Stimulated activated CD4-positive, alpha-beta T cell treated with anti-CD3 and anti-CD28 coated beads, Interleukin-15, amount 100 ng/mL, for 48 hours (primary cell): Measurements from ENCODE around the gene UBL4A.
"Not testable (repeated sequence)": the region's sequence is repeated elsewhere in the genome, so short reads cannot be mapped to it uniquely, and the experiment has no call there.

Experiments used
- DNase-seq, 2 donors: peaks; one replicate each; pipeline ENCODE4 v3.0.0-alpha.2; 2020; ENCODE audit warnings: low read depth in 2 of 2

UBL4A gene

DNA sequence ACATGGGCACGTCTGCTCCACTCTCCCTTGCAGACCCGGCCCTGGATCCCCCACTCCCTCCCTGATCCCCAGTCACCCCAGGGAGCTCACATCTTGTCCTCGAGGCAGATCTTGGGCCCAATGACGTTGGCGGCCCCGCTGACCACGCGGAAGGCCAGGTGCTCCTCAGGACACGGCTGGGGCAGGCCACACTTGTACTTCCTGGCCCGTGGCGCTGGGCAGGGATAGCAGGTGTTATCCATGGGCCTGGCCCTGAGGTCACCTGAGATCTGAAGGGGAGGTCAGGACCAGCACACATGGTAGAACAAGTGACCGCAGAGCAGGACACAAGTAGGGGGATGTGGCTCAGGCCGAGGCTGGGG lies 21.9 kb upstream of the UBL4A start:
- DNase-seq, result no peak

DNA sequence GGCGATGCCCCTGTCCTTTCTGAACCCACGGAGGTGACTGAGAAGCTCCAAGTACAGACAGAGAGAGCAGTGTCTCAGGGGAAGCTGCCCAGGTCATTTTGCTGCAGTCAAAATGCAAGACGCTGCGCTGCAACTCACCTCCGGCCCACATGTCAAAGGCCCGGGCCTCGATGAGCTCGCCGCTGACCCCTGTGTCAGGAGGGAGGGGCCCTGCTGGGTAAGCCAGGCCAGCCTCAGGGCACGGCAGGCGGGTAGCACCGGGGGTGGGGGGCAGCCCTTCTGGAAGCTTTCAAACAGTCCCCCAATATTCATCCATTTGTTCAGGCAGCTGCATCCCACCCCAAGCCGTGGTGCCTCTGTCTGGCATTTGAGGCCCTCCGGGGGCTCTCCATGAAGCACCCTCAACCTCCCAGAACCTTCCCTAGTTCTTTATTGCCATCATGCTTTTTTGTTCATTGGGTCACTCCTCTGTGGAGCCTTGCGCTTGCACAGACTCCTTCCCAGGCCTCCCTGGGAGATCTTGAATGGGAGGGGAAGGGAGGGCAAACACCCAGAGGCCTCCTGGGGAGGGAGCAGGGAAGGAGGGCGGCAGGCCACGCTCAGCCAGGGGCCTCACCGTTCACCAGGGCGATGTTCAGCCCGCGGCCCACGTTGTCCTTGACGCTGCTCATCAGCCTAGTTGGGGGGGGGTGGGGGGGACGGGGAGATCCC lies 21.4 kb upstream of the UBL4A start:
- no peak for DNase-seq

DNA sequence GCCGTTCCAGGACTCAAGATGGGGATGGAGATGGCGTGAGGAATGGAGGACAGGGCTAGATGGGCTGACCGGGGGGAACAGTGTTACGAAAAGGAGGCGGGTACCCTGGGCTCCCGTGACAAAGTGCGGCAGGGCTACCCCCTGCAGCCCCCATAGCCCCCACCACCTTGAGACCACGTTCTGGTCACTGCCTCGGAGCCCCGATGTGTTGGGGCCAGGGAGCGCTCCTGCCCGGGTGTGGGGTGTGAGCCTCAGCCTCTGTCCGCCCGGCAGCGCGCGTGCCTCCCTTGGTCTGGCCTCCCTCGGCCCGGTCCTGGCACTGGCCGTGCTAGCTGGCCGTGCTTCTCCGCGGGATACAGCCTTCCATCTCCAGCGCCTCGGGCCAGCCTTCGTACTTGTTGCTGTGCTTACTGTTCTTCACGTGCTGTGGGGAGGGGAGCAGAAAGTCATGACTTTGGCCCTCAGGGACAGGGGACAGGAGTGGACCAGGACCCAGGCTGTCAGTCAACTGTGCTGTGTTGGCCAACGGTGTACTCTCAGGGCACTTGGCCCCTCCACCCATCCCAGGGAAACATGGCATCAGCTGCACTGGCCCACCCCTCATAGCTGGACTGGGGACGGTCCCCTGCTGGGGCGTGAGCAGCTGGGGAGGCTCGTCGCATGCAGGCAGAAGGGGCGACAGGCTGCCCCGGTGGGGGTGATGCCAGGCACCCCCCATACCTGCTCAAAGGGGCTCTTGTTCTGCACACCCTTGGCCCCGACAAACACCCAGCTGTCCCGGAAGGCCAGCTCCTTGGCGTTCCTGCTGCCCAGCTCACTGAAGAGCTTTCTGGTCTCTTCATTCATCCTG lies 20.3 kb upstream of the UBL4A start:
- no peak for DNase-seq

DNA sequence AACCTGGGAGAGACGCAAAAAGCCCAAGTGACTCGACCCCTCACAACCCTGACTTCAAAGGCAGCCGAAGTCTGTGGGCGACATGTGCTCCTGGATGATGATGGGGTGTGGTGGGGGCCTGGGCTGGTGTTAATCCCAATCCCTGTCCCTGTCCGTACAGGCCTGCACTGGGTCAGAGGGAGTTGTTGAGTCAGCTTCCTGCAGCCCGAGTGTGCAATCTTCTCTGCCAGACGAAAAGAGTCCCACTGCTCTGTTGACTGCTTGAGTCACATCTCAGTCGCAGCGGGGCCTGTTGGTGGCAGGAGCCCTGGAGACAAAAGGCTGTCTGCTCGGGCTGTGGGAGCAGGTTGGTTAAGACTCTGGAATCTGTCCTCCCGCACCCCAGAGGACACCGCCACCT lies 19.3 kb upstream of the UBL4A start:
- DNase-seq, result no peak

DNA sequence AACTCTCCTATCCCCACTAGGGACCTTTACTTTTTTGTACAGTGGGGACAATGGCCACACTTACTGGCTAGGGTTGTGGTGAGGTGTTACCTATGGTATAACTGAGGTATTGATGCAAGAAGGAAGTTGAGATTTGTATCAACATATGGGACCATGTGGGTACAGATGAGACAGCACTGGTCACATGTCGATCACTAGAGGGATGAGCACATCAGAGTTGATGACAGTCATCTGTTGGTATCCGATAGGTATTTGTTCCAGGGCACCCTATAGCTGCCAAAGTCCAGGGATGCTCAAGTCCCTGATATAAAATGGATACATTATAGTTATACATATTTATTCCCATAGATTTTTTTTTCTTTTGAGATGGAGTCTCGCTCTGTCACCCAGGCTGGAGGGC lies 16.6 kb upstream of the UBL4A start:
- no peak for DNase-seq

DNA sequence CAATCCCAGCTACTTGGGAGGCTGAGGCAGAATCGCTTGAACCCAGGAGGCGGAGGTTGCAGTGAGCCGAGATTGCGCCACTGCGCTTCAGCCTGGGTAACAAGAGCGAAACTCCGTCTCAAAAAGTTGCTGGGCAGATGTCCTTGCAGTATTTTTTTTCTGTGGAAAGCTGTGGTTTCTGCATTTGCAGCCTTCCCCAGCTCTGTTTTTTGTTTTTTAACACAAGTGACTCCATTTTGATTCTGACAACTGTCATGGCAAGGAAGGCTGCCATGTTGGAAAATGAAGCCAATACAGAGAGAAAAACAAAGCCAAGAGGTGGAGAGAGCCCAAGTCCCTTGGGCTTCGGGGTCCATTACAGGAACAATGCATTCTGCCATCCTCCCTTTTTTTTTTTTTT lies 15.7 kb upstream of the UBL4A start:
- DNase-seq, result no peak

DNA sequence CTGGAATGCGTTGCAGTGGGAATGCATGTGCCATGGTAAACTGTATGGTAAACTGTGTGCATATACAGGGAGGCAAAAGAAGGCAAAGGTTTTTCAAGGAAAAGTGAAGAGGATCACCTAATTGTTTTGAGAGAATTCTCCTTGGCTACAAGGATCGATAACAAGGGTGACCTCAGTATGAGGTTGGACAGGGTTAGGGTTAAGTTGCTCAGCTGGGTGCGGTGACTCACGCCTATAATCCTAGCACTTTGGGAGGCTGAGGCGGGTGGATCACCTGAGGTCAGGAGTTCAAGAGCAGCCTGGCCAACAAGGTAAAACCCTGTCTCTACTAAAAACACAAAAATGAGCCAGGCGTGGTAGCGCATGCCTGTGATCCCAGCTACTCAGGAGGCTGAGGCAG lies 15.0 kb upstream of the UBL4A start:
- DNase-seq, result not testable (repeated sequence)

DNA sequence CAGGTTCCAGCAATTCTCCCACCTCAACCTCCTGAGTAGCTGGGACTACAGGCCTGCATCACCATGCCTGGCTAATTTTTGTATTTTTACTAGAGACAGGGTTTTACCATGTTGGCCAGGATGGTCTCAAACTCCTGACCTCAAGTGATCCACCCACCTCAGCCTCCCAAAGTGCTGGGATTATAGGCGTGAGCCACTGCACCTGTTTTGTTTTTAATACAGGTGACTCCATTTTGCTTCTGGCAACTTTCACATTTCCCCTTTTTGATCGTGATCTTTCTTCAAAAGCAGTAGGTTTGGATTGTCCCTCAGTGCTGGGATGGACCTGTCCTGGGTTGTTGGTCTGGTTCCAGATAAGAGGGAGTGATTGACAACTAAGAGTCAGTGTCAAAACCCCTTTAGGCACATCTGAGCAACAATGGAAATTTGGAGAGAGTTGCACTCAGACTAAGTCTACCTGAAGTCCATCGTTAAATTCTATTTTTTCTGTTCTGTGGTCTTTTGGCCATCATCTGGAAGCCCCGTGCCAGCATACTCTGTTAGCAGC lies 10.2 kb upstream of the UBL4A start:
- not testable (repeated sequence) for DNase-seq

DNA sequence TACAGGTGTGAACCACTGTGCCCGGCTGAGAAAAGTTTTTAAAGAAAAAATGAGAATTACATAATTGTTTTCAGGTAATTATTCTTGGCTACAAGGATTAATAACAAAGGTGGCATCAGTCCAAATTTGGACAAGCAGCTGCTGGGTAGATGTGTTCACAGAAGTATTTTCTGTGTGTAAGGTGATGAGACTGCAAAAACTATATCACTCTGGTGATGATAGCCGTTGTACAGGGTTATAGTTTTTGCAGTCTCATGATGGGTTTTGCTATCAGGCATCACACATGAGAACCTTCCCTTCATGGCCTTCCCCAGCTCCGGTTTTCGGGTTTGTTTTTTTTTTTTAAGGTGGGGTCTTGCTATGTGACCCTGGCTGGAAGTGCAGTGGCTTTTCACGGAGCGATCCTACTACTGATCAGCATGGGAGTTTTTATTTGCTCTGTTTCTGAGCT lies 9.1 kb upstream of the UBL4A start:
- DNase-seq, result no peak

DNA sequence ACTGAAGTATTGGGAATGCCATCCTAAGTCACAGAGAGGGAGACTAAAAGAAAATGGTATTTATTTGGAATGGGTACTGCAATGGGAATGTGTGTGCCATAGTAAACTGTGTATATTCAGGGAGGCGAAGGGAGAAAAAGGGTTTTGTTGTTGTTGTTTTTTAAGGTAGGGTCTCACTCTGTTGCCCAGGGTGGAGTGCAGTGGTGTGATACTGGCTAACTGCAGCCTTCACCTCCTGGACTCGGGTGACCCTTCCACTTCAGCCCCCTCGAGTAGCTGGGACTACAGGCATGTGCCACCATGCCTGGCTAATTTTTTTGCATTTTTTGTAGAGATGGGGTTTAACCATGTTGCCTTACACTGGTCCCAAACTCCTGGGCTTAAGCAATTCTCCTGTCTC lies 8.3 kb upstream of the UBL4A start:
- no peak for DNase-seq

DNA sequence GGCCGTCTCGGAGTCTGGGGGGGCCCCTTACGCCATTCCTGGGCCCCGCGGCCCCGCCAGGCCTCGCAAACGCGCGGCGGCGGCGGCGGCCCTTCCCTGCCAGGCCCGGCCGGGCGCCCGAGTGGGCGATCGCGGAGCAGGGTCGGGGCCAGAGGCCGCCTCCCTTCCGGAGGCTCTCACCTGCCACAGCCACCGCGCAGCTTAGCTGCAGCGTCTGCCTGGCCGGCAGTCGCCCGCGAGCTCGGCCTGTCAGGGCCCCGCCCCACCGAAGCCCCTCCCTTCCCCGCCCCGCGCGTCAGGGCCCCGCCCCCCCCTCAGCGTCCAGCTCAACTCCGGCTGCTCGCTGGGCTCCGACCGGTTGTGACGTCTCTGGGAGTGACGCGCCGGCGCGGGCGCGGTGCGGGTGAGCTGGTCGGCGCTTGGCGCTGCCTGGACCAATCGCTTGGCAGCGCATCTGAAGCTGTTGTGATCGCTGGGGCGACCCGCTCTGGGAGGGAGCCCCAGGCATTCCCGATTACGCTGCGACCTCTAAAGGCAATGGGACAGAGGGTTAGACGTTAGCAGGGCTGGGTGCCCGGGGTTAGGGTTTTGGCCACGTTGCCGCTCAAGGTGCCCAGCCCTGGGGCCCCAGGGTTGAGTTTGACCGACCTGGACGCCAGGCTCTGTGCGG lies 4.1 kb upstream of the UBL4A start, which contains the start of gene SLC10A3:
Gene SLC10A3, minus strand, starts transcription at position 216 of the 670 bp plus-strand sequence. CDS start 1,689 bp downstream, outside the sequence.
- peak; percentile 80 to 84 for DNase-seq

DNA sequence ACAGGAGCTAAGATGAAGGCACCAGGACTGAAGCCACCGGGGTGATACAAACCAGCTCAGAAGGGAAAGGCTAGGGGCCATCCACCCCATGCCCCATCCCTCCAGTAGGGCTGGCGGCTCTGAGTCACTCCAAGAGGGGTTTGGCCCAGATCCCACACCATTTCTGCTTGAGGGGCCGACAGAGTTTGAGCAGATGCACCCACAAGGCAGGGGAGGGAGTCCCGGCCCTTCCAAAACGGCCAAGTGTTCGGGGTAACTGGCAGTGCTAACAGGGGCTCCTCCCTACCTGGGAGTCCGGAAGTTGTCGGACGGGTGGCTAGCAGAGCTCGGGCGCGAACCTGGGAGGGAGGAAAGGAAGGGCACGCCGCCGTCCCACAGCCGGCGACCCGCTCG lies 3.6 kb upstream of the UBL4A start:
- no peak for DNase-seq

DNA sequence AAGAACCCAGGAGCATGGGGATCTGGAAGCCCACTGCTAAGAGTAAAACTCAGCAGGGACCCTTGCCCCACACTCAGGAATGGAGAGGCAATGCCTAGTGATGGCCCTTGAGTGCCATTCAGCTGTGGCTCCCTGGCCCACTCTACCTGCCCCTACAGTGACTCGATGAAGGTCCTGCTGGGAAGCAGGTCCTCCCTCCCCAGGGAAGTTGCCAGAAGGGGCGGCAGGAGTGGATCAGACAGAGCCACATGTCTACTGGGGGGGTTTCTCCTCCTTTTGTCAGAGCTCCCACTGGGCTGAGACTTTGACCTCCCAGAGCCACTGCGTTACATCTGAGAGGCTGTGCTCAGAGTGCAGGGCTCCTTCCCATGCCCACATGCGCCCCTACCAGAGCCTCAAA lies 2.8 kb upstream of the UBL4A start:
- no peak for DNase-seq

DNA sequence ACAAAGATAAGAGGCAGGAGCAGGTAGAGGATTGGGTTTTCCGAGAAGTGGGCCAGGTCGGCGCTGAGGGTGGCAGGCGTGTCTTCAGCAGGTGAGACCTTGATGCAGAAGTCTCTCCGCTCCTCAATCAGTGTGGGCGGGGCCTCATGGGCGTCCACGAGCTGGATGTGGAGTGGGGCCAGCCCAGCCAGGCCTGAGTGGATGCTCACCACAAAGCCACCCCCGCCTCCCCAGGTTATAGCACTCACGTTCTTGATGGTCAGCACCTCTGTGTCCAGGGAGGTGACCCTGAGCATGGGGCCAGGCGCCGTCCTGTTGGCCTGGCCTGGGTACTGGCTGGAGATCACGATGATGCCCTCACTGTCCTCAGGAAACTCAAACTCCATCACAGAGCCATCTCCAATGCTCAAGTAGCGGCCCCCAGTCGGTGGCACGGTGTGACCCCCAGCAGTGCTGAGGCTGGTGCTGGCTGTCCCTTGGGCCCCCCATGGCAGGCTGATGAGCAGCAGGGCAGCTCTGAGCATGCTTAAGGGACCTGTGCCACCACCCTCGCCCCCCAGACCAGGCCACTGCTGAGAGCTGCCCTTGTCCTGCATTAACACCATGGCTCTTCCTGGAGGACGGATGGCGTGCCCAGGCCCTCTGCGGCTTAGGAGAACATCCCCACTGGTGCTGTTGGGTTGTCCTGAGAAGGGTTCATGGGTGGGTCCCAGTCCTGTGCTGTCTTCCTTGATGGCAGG lies 2.1 kb upstream of the UBL4A start:
- DNase-seq, result no peak

DNA sequence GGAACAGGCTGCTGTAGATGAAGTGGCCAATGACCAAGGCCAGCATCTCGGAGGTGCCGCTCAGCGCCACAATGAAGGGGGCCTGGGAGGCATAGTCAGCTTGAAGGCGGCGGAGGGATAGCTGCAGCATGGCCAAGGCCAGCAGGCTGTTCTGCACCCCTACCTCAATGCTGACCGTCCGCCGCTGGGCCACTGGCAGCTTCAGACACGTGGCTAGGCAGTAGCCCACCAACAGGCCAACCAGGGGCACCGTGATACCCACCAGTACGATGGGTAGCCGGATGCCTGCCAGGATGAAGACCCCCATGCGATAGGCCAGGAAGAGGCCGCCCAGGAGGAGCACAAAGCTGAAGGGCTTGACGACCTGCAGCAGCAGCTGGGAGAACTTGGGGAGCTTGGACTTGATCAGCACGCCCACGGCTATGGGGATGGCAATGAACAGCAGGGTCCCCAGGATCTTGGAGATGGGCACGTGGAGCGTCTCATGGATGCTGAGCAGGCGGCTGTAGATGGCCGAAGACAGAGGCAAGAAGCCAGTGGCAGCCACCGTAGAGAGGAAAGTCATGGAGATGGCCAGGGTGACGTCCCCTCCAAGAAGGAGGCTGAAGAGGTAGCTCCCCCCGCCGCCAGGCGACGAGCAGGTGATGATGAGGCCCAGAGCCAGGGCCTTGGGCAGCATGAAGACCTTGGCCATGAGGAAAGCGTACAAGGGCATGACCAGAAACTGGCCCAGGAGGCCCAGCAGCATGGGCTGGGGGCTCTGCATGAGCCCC lies 1.3 kb upstream of the UBL4A start:
- DNase-seq, result no peak

DNA sequence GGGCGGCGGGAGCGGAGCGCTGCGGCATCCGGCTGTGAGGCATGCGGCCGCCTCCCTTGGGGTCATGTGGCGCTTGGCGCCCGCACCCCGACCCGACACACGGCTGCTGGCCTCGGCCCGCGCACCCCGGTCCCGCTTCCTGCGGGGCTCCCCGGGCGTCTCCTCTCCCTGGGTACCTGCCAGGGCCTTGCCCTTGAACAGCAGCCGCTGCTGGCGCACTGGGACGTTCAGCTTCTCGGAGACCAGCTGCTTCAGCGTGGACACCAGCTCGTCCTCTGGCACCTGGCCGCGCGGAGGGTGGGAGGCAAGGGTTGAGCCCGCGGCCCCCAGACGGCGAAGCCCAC lies 391 bp downstream of the UBL4A start:
- DNase-seq, result no peak

DNA sequence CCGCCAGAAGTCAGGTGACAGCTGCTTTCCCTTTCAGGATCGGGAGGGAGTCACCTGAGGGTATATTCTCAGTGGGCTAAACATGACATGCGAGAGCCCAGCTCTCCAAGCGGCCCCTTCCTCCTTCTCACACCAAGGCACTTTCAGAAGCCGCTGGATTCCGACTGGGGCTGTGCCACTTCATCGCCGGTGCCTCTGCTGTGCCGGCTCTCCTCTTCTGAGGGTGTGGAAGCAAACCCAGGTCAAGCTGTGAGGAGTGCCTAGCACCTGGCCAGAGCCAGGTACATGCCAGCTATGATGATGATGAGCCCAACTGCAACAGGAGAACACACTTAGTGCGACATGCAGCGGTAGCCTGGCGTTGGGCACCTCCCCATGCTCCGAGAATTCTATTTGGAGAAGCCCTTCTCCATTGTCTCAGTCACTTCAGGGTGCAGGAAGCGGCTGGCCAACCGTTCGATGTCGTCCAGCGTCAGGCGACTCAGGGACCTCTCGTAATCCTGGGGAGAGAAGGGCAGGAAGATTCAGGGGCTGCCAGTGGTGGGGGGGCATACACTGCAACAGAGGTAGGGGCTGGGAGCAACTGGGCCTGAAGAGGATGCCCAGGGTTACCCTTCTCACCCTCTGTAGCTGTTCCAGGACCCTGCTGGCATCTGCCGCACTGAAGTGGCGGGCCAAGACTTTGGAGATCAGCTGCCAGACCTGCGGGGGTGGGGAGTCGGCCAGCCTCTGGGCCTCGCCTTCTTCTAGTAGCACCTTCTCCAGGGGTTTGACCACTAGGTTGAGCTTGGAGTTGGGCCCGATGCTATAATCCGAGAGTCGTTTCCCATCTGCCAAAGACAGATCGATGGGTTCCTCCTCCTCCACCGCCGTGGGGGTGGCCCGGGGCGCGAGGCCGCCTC lies 1.0 kb downstream of the UBL4A start:
- DNase-seq, result no peak

DNA sequence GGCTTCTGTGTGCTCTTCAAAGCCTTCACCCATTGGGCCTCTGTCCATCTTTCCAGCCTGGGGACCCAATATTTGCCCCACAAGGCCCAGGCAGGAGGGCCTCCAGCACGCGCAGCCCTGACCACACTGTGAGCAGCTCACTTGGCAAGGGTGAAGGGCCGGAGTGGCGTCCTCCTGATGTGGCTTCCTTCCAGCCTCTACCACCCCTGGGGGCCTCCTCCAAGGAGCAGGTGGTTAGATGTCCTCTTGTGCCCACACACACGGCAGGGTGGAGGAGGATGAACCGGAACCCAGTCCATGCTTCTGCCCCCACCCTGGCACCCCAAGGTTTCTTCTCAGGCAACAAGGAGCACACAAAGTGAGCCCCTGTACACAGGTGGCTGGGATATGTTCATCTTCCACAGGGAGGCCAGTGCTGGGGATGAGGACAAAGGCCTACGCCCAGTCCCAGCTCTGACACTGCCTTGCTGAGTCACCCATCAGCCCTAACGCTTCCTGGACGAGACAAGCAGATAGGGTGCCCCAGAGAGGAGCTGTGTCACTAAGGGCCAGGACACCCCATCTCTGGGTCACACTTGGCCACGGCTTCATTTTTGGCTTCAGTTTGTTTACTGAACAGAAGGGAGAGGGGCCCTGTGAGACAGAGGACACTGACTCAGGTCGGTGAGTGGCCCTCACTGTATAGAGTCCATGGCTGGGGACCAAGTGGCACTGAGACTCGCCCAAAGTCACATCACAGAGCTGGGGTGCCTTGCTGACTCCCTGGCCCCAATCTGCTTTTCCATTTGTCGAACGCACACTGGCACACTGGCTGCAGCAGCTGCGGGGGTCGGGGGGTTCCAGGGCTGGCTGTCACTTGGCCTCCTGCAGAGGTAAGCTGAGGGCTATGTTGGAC lies 1.9 kb downstream of the UBL4A start:
- DNase-seq, result no peak

DNA sequence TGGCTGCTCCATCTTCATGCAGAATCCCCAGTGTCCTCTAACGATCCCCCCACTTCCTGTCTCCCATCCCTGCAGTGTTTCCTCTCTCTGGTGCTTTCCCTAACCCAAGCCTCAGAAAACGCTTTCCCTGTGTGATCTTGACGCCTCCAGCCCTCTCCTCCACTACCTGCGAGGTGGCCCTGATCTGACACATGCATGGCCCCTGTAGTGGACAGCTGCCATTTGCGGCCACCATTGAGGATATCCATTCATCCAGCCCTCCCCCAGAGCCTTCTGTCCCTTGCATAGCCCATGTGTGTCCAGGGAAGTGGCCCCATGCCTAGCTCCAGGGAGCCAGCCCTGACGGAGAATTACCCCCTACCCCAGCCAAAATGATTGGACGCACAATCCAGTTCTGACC lies 3.1 kb downstream of the UBL4A start:
- no peak for DNase-seq
